Stimulated activated CD4-positive, alpha-beta T cell treated with anti-CD3 and anti-CD28 coated beads, Interleukin-15, amount 100 ng/mL, for 1 hour (primary cell): Measurements from ENCODE around the gene KRTAP5-11.
"Not testable (repeated sequence)": the region's sequence is repeated elsewhere in the genome, so short reads cannot be mapped to it uniquely, and the experiment has no call there.

Experiments used
- DNase-seq, 2 donors: peaks; one replicate each; pipeline ENCODE4 v3.0.0-alpha.2; 2020; ENCODE audit warnings: low read depth in 1 of 2, low spot score in 1 of 2

The KRTAP5-11 gene

DNA sequence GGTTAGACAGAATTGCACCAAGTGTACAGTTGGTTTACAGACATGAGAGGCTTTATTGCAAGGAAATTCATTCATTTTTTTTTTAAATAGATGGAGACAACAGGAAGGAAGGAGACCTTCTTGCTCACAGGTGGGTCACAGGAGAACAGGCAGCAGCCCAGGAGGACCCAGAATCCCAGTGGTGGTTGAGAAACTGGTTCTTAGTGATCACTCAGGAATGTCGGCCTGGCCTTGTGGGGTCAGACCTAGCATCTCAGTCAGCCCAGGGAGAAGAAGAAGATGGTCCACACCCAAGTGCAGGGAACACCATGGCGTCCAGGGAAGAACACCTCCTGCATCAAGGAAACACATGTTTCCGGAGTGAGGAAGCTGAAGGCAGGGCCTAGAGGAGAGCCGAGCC, 849 bp downstream of the KRTAP5-11 start:
- DNase-seq = no peak

DNA sequence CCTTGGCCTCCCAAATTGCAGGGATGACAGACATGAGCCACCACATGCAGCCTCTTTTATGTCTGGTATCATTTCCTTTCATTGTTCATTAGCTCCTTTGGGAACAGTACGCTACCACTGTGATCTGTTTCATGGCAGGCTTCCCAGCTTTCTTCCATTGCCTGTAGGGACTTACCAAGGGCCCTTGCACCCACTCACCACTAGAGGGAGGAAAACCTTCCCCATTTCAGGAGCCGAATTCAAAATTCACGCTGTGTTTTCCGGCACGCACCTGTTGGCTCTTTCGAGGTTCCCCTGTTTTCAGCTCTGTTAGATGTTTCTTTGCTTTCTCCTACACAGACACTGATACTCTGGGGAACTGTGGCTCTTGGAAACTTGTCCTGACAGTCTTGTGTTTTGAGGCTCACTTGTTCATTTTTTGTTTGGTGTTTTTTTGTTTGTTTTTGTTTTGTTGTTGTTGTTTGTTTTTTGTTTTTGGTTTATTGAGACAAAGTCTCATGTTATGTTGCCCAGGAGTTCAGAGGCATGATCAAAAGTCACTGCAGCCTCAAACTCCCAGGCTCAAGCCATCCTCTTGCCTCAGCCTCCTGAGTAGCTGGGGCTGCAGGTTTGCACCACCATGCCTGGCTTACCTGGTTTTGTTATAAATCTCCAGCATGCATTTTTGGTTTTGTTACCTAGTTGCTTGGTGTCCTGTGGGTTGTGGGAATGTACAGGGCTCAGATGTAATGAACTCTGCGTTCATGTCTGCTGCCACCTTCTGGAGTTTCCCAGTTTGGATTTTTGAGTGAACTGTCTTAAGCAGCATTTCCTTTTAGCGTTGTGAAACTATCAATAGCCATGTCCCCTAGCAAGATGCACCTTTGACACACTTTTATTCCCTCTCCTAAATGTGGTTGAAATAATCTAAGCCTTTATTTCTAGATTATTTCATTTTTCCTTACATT, 2.3 kb downstream of the KRTAP5-11 start:
- no peak for DNase-seq

DNA sequence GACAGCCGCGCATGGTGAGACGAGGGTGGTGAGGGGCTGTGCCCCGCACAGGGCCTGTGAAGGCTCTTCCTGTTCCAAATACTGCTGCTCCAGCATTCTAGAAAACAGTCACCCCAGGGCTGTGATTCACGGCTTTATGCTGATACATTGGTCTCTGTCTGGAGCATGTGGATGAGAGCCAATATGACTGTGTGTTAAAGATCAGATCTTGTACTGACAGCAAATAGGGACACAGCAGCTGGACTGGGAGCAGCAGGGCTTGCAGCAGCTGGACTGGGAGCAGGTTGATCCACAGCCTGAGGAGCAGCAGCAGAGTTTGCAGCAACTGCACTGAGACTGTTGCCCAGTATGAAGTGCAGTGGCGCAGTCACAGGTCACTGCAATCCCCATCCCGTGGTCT, 3.2 kb downstream of the KRTAP5-11 start:
- not testable (repeated sequence) for DNase-seq

DNA sequence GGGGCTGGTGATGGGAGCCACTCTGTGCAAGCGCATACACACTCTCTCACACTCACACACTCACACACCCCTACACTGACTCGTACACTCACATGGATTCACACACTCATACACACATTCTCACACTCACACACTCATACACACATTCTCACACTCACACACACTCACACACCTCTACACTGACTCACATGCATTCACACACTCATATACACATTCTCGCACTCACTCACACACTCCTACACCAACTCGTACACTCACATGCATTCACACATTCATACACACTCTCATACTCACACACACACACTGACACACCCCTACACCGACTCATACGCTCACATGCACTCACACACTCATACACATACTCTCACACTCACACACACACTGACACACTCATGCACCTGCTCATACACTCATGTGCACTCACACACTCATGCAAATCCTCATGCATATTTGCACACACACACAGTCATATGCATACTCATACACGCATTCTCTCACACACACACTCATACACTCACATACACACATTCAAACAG, 5.1 kb downstream of the KRTAP5-11 start:
- DNase-seq = no peak

DNA sequence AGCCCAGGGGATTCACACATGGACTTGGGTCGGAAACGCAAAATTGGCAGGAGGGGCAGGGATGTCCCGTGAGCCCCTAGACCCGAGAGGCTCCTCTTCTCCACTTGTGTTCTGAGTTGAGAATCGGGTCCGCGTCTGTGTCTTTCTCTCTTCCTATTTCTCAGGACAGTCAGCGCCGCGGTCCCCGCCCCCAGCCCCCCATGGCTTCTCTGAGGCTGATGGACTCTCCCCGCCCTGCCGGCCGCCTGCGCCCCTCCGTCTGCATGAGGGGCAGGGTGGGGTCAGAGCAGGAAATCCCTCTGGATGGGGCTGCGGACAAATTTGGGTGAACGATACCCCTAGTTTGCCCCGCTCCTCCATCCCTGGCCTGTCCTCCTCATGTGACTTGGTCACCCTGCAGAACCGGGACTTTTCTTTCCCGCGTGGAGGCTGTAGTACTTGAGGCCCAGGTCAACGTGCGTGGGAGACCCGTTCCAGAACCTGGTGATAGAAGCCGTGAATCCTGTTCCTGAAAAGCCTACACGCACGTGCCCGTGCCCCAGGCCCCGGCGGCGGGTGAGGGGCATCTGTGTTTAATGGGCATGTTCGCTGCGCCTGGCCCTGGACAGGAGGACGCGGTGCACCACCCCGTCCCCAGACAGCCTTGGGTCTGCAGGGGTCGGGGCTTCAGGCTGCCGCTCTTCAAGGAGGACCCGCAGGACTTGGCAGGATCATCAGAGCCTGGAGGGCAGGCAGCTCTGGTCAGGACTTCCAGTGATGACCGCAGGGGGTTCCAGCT, 5.8 kb downstream of the KRTAP5-11 start:
- DNase-seq = not testable (repeated sequence)

DNA sequence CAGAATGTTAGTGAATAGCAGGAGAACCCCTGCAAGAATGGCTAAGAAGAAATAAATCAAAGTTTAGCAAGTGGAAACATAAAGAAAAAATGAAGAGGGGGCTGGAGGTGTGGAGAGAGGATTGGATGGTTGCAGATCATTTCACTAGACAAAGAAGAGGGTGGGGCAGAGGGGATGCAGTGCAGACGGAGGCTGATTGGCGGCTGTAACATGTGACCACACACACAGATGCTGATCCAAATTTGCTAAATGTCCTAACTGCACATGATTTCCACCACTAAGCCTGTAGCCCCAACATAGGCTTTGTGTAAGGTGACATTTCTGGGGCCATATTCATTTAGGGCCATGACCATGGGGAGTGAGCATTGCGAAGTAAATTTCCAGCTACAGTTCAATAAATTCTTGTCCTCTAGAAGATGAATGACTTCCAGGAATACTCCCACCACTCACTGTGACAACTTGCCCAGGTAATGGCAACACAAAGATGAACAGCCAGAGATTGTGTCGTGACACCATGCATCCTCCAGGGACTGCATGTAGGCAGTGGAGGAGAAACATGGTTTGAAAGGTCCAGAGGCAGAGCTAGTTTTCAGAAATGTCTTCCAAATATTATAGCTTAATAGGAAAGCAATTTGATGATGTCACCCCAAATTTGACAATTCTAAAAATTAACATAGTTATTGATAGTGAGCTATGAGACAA, 6.8 kb downstream of the KRTAP5-11 start:
- DNase-seq = no peak

DNA sequence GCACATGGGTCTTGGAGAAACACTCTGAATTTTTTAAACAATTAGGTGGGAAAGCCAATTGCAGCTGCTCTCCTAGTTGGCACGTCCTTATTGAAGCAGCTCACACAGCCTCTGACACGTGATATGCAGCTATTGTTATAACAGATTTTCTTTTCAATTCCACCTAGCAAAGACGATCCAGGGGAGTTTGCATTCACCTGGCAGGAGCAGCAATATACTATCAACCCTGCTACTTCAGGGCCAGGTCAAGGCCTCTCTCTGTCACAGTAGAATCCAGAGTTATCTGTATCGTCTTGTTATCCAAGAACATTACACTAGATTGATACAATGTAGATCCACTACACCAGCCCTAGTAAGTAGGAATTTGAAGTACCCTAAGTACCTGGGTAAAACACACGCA, 8.3 kb downstream of the KRTAP5-11 start:
- DNase-seq = no peak

DNA sequence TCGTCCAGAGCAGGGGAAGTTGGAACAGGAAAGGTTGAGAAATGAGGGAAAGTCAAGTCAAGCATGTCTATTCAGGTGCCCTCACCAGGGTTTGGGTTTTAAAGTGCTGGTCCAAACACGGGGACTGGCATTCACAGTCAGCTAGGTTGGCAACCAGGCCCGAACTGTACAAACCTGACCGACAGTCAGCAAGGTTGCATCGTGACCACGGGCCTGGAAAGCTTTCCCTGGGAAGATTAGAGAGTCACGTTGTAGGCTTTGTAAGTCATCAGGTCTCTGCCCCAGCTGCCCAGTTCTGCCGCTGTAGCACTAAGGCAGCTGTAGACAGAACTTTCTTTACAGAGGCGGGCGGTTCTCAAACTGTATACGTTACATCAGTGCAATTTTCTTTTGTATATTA, 9.9 kb downstream of the KRTAP5-11 start:
- DNase-seq = no peak

DNA sequence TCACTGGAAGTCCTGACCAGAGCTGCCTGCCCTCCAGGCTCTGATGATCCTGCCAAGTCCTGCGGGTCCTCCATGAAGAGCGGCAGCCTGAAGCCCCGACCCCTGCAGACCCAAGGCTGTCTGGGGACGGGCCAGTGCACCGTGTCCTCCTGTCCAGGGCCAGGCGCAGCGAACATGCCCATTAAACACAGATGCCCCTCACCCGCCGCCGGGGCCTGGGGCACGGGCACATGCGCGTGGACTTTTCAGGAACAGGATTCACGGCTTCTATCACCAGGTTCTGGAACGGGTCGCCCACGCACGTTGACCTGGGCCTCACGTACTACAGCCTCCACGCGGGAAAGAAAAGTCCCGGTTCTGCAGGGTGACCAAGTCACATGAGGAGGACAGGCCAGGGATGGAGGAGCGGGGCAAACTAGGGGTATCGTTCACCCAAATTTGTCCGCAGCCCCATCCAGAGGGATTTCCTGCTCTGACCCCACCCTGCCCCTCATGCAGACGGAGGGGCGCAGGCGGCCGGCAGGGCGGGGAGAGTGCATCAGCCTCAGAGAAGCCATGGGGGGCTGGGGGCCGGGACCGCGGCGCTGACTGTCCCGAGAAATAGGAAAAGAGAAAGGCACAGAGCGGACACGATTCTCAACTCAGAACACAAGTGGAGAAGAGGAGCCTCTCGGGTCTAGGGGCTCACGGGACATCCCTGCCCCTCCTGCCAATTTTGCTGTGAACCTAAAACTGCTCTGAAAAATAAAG, 11.4 kb downstream of the KRTAP5-11 start:
- not testable (repeated sequence) for DNase-seq

DNA sequence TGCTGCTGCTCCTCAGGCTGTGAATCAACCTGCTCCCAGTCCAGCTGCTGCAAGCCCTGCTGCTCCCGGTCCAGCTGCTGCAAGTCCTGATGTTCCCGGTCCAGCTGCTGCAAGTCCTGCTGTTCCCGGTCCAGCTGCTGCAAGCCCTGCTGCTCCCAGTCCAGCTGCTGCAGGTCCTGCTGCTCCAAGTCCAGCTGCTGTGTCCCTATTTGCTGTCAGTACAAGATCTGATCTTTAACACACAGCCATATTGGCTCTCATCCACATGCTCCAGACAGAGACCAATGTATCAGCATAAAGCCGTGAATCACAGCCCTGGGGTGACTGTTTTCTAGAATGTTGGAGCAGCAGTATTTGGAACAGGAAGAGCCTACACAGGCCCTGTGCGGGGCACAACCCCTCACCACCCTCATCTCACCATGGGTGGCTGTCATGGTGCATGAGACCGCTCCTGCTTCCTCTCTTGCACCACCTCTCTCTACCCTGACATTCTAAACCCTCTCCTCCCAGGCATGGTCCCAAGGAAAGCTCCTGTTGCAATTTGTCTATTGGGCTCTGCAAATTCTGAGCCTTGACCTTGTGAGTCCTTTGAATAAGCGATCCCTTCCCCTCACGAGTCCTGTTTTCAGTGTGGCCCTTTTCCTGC, 13.8 kb downstream of the KRTAP5-11 start:
- no peak for DNase-seq

DNA sequence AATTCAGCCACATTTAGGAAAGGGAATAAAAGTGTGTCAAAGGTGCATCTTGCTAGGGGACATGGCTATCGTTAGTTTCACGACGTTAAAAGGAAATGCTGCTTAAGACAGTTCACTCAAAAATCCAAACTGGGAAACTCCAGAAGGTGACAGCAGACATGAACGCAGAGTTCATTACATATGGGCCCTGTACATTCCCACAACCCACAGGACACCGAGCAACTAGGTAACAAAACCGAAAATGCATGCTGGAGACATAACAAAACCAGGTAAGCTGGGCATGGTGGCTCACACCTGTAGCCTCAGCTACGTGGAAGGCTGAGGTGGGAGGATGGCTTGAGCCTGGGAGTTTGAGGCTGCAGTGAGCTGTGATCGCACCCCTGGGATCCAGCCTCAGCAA, 15.0 kb downstream of the KRTAP5-11 start:
- DNase-seq = not testable (repeated sequence)

DNA sequence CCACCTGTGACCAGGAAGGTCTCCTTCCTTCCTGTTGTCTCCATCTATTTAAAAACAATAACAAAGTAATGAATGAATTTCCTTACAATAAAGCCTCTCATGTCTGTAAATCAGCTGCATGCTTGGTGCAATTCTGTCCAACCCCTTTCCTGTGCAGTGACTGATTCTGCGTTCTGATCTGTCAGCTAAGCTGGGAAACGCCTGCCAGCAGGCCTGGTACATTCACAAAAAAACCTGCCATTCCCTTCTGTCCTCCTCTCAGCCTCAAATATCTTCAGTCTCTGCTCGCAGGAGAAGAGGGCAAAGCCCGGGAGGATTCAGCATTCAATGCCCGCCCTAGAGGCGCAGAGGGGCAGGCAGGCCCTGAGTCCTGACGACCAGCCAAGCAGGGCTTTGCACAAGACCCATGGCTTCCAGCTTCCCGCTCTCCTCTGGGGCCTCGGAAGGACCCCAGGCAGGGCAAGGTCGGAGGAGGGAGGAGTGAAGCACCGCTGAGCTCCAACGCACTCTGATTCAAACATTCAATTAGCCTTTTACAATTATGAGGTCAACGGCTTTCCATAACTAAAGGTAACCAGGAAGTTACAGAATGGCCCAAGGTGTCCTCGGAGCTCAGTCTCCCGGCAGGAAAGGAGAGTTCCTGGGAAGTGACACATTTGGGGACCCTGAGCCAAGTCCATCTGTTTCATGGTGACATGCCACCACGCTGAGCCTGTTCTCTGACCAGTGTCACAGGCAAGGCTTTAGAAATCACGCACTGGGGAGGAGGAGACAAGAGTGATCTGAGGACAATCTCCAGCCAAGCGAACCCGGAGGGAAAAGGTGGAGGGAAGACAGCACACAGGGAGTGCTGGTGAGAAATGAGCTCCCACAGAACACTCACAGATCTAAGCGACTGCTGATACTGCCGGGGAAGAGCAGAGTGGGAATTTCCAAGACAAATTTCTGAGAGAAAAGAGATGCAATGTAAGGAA, 15.8 kb downstream of the KRTAP5-11 start:
- not testable (repeated sequence) for DNase-seq

DNA sequence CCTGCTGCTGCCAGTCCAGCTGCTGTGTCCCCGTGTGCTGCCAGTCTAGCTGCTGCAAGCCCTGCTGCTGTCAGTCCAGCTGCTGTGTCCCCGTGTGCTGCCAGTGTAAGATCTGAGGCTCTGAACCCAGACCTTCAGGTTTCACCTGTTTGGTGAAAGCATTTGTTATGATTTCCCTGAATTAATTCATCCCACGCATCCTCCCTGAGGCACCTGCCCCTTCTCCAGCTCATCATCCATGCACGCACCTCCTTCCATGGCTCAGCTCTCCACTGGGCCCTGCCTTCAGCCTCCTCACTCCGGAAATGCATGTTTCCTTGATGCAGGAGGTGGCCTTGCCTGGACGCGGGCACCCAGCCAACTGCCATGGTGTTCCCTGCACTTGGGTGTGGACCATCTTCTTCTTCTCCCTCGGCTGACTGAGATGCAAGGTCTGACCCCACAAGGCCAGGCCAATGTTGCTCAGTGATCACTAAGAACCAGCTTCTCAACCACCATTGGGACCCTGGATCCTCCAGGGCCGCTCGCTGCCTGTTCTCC, 16.5 kb downstream of the KRTAP5-11 start:
- no peak for DNase-seq

DNA sequence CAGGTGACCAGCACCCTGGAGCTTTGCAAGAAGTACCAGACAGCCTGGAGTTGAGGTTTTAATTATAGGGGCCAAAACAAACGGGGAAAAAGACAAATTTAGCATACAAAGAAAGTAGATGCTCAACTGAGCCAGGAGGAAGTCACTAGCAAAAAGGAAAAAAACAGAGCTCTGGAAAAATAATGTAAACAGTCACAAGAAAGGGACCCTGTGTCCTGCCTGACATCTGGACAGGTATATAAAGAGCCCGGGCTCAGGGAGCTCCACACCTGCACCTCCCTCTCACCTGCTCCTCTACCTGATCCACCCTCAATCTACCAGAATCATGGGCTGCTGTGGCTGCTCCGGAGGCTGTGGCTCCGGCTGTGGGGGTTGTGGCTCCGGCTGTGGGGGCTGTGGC, 17.4 kb downstream of the KRTAP5-11 start, which contains the start of gene KRTAP5-10:
KRTAP5-10 (plus strand) TSS at position 301 of the 400 bp plus-strand sequence; CDS start at position 326, 25 bp downstream.
- no peak for DNase-seq

DNA sequence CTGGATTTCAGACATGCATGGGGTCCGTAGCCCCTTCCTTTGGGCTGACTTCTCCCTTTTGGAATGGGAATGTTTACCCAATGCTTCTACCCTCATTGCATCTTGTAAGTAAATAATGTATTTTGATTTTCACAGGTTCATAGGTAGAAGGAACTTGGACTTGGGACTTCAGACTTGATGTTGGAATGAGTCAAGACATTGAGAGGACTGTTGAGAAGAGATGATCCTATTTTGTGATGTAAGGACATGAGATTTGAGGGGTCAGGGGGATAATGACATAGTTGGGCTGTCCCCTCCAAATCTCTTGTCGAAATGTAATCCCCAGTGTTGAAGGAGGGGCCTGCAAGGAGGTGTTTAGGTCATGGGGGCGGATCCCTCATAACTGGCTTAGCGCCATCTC, 18.2 kb downstream of the KRTAP5-11 start:
- no peak for DNase-seq

DNA sequence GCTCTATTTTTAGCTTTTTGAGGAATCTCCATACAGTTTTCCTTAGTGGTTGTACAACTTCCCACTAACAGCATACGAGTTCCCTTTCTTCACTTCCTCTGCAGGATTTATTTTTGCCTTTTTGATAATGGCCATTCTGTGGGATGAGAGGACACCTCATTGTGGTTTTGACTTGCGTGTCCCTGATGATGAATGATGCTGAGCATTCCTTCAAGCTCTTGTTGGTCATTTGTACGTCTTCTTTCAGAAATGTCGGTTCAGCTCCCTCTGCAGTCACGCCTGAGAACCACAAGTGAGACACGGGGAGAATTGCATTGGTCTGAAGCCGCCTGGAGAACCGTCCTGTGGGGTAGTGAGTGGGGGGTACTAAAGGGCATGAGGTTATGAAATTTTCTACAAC, 19.3 kb downstream of the KRTAP5-11 start:
- no peak for DNase-seq

DNA sequence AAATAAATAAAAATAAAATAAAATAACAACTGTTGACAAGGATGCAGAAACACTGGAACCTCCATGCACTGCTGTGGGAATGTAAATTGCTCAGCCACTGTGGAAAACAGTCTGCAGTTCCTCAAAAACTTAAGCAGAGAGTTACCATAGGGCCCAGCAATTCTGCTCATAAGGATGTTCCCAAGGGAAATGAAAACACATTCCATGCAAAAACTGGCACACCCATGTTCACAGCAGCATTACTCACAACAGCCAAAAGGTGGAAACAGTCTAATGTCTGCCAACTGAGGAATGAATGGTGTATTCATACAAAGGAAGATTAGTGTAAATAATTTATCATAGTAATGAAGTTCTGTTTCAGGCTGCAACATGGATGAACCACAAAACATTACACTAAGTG, 20.6 kb downstream of the KRTAP5-11 start:
- DNase-seq = no peak

DNA sequence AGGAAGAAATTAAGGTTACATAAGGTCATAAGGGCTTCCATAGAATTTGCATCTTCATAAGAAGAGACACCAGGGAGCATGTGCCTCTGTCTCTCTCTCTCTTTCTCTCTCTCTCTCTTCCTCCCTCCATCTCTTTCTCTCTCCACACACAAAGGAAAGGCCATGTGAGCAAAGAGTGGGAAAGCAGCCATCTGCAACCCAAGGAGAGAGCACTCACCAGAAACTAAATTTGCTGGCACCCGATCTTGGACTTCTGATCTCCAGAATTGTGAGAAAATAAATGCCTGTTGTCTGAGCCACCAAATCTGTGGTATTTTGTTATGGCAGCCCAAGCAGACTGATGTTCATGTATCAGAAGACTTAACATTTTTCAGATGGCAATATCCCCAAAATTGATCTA, 23.7 kb downstream of the KRTAP5-11 start:
- DNase-seq = no peak
